Measurements from ENCODE around the gene CNR2. TPM values are rescaled to one million over a fixed set of nuclear protein-coding genes. Genes with fewer than 3 reads are reported as not detected.
"Not testable (repeated sequence)": the region's sequence is repeated elsewhere in the genome, so short reads cannot be mapped to it uniquely, and the experiment has no call there.

Gene CNR2
- polyA plus RNA-seq, 1 of the 3 experiments (the other 2 are of a cell fraction), result not detected

DNA sequence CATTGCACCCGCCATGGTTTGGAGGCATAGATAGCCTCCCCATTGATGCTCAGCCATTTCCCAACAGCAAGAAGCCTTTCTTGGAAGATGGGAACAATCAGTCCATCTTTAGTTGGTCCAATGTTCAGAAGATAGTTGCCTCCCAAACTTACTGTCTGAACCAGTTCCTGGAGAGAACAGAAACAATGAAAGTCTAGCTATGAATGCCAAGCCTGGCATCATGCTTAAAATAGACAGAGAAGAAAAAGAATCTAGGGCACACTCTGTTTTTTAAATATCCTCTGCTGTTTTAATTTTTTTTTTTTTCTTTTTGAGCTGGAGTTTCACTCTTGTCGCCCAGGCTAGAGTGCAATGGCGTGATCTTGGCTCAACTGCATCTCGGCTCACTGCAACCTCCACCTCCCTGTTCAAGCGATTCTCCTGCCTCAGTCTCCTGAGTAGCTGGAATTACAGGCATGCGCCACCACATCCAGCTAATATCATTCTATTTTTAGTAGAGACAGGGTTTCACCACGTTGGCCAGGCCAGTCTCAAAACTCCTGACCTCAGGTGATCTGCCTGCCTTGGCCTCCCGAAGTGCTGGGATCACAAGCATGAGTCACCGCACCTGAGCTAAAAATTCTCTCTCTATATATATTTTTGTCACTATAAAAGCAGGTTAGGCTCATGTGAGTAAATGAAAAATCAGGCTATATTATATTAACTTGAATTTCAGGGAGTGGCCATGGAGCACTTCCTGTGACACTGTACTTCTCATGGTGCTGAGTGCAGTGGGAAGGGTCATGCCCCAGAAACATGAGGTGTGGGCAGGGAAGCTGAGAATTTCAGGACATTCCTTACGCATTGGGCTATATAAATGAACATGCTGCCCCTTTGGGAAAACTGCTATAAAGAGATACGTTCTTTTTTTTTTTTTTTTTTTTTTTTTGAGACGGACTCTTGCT lies 64.2 kb downstream of the CNR2 start:
- CTCF ChIA-PET, result interaction anchor here (0.7 to 1.0 kb wide), 4 partner anchors 15 to 77 kb away, joined by 3 read pairs; partner anchors contain the start of gene FUCA1
- no peak for TF ChIP-seq YY1 (IDR thresholded peaks at IDR 0.05; ENCODE audit: low read depth)
- DNase-seq, result no peak

DNA sequence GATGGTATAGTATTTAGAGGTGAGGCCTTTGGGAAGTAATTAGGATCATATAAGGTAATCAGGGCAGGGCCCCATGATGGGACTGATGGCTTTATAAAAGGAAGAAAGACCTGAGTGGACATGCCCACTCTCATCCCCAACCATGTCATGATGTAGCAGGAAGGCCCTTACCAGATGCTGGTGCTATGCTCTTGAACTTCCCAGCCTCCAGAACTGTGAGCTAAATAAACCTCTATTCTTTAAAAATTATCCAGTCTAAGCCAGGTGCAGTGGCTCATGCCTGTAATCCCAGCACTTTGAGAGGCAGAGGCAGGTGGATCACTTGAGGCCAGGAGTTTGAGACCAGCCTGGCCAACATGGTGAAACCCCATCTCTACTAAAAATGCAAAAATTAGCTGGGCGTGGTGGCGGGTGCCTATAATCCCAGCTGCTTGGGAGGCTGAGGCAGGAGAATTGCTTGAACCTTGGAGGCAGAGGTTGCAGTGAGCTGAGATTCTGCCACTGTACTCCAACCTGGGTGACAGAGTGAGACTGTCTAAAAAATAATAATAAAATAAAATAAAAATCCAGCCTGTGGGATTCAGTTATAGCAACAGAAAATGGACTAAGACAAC lies 65.6 kb downstream of the CNR2 start:
- H3K4me2 ChIP-seq, H3K9me3 ChIP-seq: not testable (repeated sequence)
- POLR2A ChIA-PET, result interaction anchor here (0.6 kb wide), 1 partner anchor 22 kb away, joined by 3 read pairs; no protein-coding TSS in a partner anchor

More for the DNA sequence above, 64.2 kb downstream of the CNR2 start:
- Histone ChIP-seq H3K9me3 (no peaks in the 10 kb centered on the region), H4K20me1 (ENCODE audit: insufficient read depth) (no peaks in the 10 kb centered on the region), H3K27ac (ENCODE audit: low read depth in 2 of 2, low read length in 1 of 2) (no peak overlapping the region), H2AFZ (ENCODE audit: low read depth) (no peak overlapping the region), H3K36me3 (replicated peaks in 1 of 2; ENCODE audit: control insufficient read depth in 1 of 2, insufficient read depth in 2 of 2, low read length in 1 of 2) (peaks cover 7 to 27% of the 10 kb centered on the region in 2 experiments), H3K9me2 (no peaks in the 10 kb centered on the region), H3F3A (replicated peaks; ENCODE audit: insufficient read depth) (no peaks in the 10 kb centered on the region), H3K9ac (no peak overlapping the region), H3K79me2 (ENCODE audit: insufficient read depth) (no peaks in the 10 kb centered on the region), H3K4me1 (ENCODE audit: control insufficient read depth in 1 of 2, insufficient read depth in 2 of 2, low read depth in 1 of 2, low read length in 1 of 2) (no peaks in the 10 kb centered on the region), H3K4me3 (ENCODE audit: low read depth in 2 of 2, low read length in 1 of 2) (no peak overlapping the region), H3K27me3 (ENCODE audit: insufficient read depth) (no peaks in the 10 kb centered on the region), H3K4me2 (no peak overlapping the region)
- POLR2A ChIA-PET, result no interaction called here
- WGBS (ENCODE audit: low lambda C conversion rate), result 90% methylated on average over 12 of the region's 12 CpGs

GRCh38 chr1:23845163-23845562 lies 68.0 kb downstream of the CNR2 start:
- no peaks in the 10 kb centered on the region for H4K20me1 ChIP-seq (ENCODE audit: insufficient read depth)
- no peak overlapping the region for H3K4me3 ChIP-seq (ENCODE audit: low read depth in 2 of 2, low read length in 1 of 2)
- no peaks in the 10 kb centered on the region for H3K27me3 ChIP-seq (ENCODE audit: insufficient read depth)
- H3K9me2 ChIP-seq, result no peaks in the 10 kb centered on the region
- no peak overlapping the region for H3K27ac ChIP-seq (ENCODE audit: low read depth in 2 of 2, low read length in 1 of 2)
- no peaks in the 10 kb centered on the region for H3K4me1 ChIP-seq (ENCODE audit: control insufficient read depth in 1 of 2, insufficient read depth in 2 of 2, low read depth in 1 of 2, low read length in 1 of 2)
- no peaks in the 10 kb centered on the region for H3F3A ChIP-seq (replicated peaks; ENCODE audit: insufficient read depth)
- no peaks in the 10 kb centered on the region for H3K79me2 ChIP-seq (ENCODE audit: insufficient read depth)
- H3K4me2 ChIP-seq, result no peak overlapping the region
- no peaks in the 10 kb centered on the region for H3K9me3 ChIP-seq
- H3K9ac ChIP-seq, result no peak overlapping the region
- H2AFZ ChIP-seq (ENCODE audit: low read depth), result no peak overlapping the region
- ChIA-PET POLR2A (no interaction called here), CTCF (interaction anchor here (0.9 kb wide), 1 partner anchor 38 kb away, joined by 3 read pairs; no protein-coding TSS in a partner anchor)
- no peak for DNase-seq
- WGBS (ENCODE audit: low lambda C conversion rate), result 93% methylated on average over 2 of the region's 2 CpGs
- H3K36me3 ChIP-seq (replicated peaks in 1 of 2; ENCODE audit: control insufficient read depth in 1 of 2, insufficient read depth in 2 of 2, low read length in 1 of 2), result peaks cover 7 to 27% of the 10 kb centered on the region in 2 experiments
- TF ChIP-seq TAF1 (IDR thresholded peaks at IDR 0.05; ENCODE audit: borderline replicate concordance, low read depth, low read length), result no peak
- no peak for TF ChIP-seq ZBTB33 (IDR thresholded peaks at IDR 0.05; ENCODE audit: borderline replicate concordance, low read depth)
- TF ChIP-seq ELF1 (IDR thresholded peaks at IDR 0.05), result no peak
- TF ChIP-seq MXI1 (IDR thresholded peaks at IDR 0.05; ENCODE audit: low read depth, low read length), result no peak
- TF ChIP-seq, protein P1, sequence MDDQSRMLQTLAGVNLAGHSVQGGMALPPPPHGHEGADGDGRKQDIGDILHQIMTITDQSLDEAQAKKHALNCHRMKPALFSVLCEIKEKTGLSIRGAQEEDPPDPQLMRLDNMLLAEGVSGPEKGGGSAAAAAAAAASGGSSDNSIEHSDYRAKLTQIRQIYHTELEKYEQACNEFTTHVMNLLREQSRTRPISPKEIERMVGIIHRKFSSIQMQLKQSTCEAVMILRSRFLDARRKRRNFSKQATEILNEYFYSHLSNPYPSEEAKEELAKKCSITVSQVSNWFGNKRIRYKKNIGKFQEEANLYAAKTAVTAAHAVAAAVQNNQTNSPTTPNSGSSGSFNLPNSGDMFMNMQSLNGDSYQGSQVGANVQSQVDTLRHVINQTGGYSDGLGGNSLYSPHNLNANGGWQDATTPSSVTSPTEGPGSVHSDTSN (IDR thresholded peaks at IDR 0.05), result no peak
- no peak for TF ChIP-seq MEF2A (IDR thresholded peaks at IDR 0.05; ENCODE audit: borderline replicate concordance, low read depth)
- TF ChIP-seq GABPA (IDR thresholded peaks at IDR 0.05; ENCODE audit: low read depth), result no peak
- TF ChIP-seq EZH2phosphoT487 (IDR thresholded peaks at IDR 0.05; ENCODE audit: borderline replicate concordance, low read depth), result no peak
- TF ChIP-seq YY1 (IDR thresholded peaks at IDR 0.05; ENCODE audit: low read depth), result no peak
- no peak for TF ChIP-seq FOXJ3 (CRISPR knock-in tag; IDR thresholded peaks at IDR 0.05)
- TF ChIP-seq, protein P2, sequence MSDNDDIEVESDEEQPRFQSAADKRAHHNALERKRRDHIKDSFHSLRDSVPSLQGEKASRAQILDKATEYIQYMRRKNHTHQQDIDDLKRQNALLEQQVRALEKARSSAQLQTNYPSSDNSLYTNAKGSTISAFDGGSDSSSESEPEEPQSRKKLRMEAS (IDR thresholded peaks at IDR 0.05; ENCODE audit: low read depth), result no peak

More for the DNA sequence above, 65.6 kb downstream of the CNR2 start:
- not testable (repeated sequence) for H3K9me2 ChIP-seq; H3F3A ChIP-seq (replicated peaks; ENCODE audit: insufficient read depth); H3K4me1 ChIP-seq (ENCODE audit: control insufficient read depth in 1 of 2, insufficient read depth in 2 of 2, low read depth in 1 of 2, low read length in 1 of 2); H3K27me3 ChIP-seq (ENCODE audit: insufficient read depth); H4K20me1 ChIP-seq (ENCODE audit: insufficient read depth); H3K27ac ChIP-seq (ENCODE audit: low read depth in 2 of 2, low read length in 1 of 2); H2AFZ ChIP-seq (ENCODE audit: low read depth); H3K9ac ChIP-seq; H3K79me2 ChIP-seq (ENCODE audit: insufficient read depth); H3K4me3 ChIP-seq (ENCODE audit: low read depth in 2 of 2, low read length in 1 of 2); DNase-seq
- CTCF ChIA-PET, result interaction anchor here (0.8 kb wide), 1 partner anchor 37 kb away, joined by 3 read pairs; no protein-coding TSS in a partner anchor
- WGBS (ENCODE audit: low lambda C conversion rate), result 100% methylated on average over 2 of the region's 2 CpGs
- H3K36me3 ChIP-seq (replicated peaks in 1 of 2; ENCODE audit: control insufficient read depth in 1 of 2, insufficient read depth in 2 of 2, low read length in 1 of 2), result peaks cover 7 to 27% of the 10 kb centered on the region in 2 experiments
